SU-DHL-6 (cell line): ENCODE data around the gene AP1G2.

Experiments used
- H2AFZ ChIP-seq: fragments of 200-600 bp; sonication (generic); 2 replicates; pipeline ENCODE4 v1.6.1; 2014; ENCODE audit warnings: low read depth, mild to moderate bottlenecking, moderate library complexity, mixed read lengths, antibody characterized with exemption, low read length; ENCODE audit not compliant: severe bottlenecking
- H3F3A ChIP-seq: fragments of 200-600 bp; shearing (Covaris generic); 2 replicates; pipeline ENCODE4 v1.6.0; 2016; ENCODE audit warnings: antibody characterized with exemption, mild to moderate bottlenecking; ENCODE audit not compliant: insufficient read depth
- H3K27ac ChIP-seq: fragments of 200-600 bp; sonication (generic); 2 replicates; pipeline ENCODE4 v1.5.1; 2016; ENCODE audit warnings: low read depth, mild to moderate bottlenecking, low read length, moderate library complexity, mixed read lengths
- H3K27me3 ChIP-seq: fragments of 200-600 bp; sonication (generic), shearing (Covaris generic); 2 replicates; pipeline ENCODE4 v1.6.0; 2014; ENCODE audit warnings: mild to moderate bottlenecking, low read length
- H3K36me3 ChIP-seq: fragments of 200-600 bp; sonication (generic); 2 replicates; pipeline ENCODE4 v1.6.1; 2014; ENCODE audit warnings: mild to moderate bottlenecking, low read length, mixed read lengths
- H3K4me2 ChIP-seq: fragments of 300-600, 200-600 bp; shearing (Covaris generic), sonication (generic); 2 replicates; pipeline ENCODE4 v1.6.0; 2014; ENCODE audit warnings: low read length, low read depth, mild to moderate bottlenecking; ENCODE audit not compliant: poor library complexity, severe bottlenecking
- H3K4me3 ChIP-seq: fragments of 200-600 bp; sonication (generic); 2 replicates; pipeline ENCODE4 v1.5.1; 2014; ENCODE audit warnings: antibody characterized with exemption, low read length, mild to moderate bottlenecking, mixed read lengths; ENCODE audit not compliant: insufficient read depth, poor library complexity, severe bottlenecking
- H3K79me2 ChIP-seq: fragments of 200-600 bp; sonication (generic); 2 replicates; pipeline ENCODE4 v1.6.1; 2014; ENCODE audit warnings: mild to moderate bottlenecking, low read length, moderate library complexity; ENCODE audit not compliant: insufficient read depth
- H3K9ac ChIP-seq: fragments of 200-600 bp; sonication (generic); 2 replicates; pipeline ENCODE4 v1.7.0; 2014; ENCODE audit warnings: mild to moderate bottlenecking, low read length
- H3K9me2 ChIP-seq: fragments of 200-600 bp; sonication (generic); replicated peaks from 2 replicates; pipeline ENCODE4 v1.6.1; 2014; ENCODE audit warnings: low read length; ENCODE audit not compliant: insufficient read depth
- H3K9me3 ChIP-seq: fragments of 200-600 bp; sonication (generic); 2 replicates; pipeline ENCODE4 v1.6.1; 2014; ENCODE audit warnings: low read length, mixed read lengths; ENCODE audit not compliant: insufficient read depth
- H4K20me1 ChIP-seq: fragments of 200-600 bp; sonication (generic); 2 replicates; pipeline ENCODE4 v1.6.1; 2014; ENCODE audit warnings: low read depth, mild to moderate bottlenecking, antibody characterized with exemption, low read length, moderate library complexity, mixed read lengths
- CTCF ChIP-seq: fragments of 200-600 bp; sonication (generic); IDR thresholded peaks from one replicate; pipeline ENCODE4 v1.5.1; 2017; ENCODE audit warnings: antibody characterized with exemption, mild to moderate bottlenecking, low read length, moderate library complexity; ENCODE audit not compliant: insufficient read depth, poor library complexity, severe bottlenecking
- EZH2phosphoT487 ChIP-seq: fragments of 200-600 bp; sonication (generic), shearing (Covaris generic); conservative IDR thresholded peaks from 2 replicates; pipeline ENCODE4 v1.6.1; 2018; ENCODE audit warnings: mild to moderate bottlenecking, antibody characterized with exemption, low read length, moderate library complexity, mixed read lengths

AP1G2 gene

GRCh38 chr14:23523229-23524016, 44.2 kb downstream of the AP1G2 start:
- H3K27ac ChIP-seq: no peak overlapping the region
- no peaks in the 10 kb centered on the region for H4K20me1 ChIP-seq
- no peak for TF ChIP-seq CTCF
- TF ChIP-seq EZH2phosphoT487: no peak
- H3K9ac ChIP-seq: no peak overlapping the region
- H3K9me3 ChIP-seq: no peaks in the 10 kb centered on the region
- H3K79me2 ChIP-seq: no peaks in the 10 kb centered on the region
- no peaks in the 10 kb centered on the region for H3K9me2 ChIP-seq
- H3K4me2 ChIP-seq: no peak overlapping the region
- H2AFZ ChIP-seq: no peak overlapping the region
- H3F3A ChIP-seq: no peaks in the 10 kb centered on the region
- H3K4me3 ChIP-seq: no peak overlapping the region
- no peaks in the 10 kb centered on the region for H3K27me3 ChIP-seq
- H3K36me3 ChIP-seq: no peaks in the 10 kb centered on the region

GRCh38 chr14:23522643-23523198, 44.9 kb downstream of the AP1G2 start:
- Histone ChIP-seq H3K27me3 (no peaks in the 10 kb centered on the region), H3K79me2 (no peaks in the 10 kb centered on the region), H4K20me1 (no peaks in the 10 kb centered on the region), H3K9me3 (no peaks in the 10 kb centered on the region), H2AFZ (no peak overlapping the region), H3K4me3 (no peak overlapping the region), H3K9me2 (no peaks in the 10 kb centered on the region), H3K36me3 (no peaks in the 10 kb centered on the region), H3K4me2 (no peak overlapping the region), H3F3A (no peaks in the 10 kb centered on the region), H3K9ac (no peak overlapping the region), H3K27ac (no peak overlapping the region)
- no peak for TF ChIP-seq CTCF
- TF ChIP-seq EZH2phosphoT487: no peak

- no peak for TF ChIP-seq CTCF
- no peak for TF ChIP-seq EZH2phosphoT487
- H2AFZ ChIP-seq: no peak overlapping the region
- no peaks in the 10 kb centered on the region for H3K36me3 ChIP-seq
- no peak overlapping the region for H3K27ac ChIP-seq
- H3K4me2 ChIP-seq: no peak overlapping the region
- H3K27me3 ChIP-seq: no peaks in the 10 kb centered on the region
- no peaks in the 10 kb centered on the region for H4K20me1 ChIP-seq
- no peaks in the 10 kb centered on the region for H3K9me3 ChIP-seq
- no peak overlapping the region for H3K9ac ChIP-seq
- no peak overlapping the region for H3K4me3 ChIP-seq
- no peaks in the 10 kb centered on the region for H3K79me2 ChIP-seq
- H3F3A ChIP-seq: no peaks in the 10 kb centered on the region
- H3K9me2 ChIP-seq: no peaks in the 10 kb centered on the region
These were observed 45.6 kb downstream of the AP1G2 start for GRCh38 chr14:23521785-23522640.
